SH-SY5Y (cell line): Measurements from ENCODE around the gene SPHKAP.

Experiments used
- GATA2 ChIP-seq: IDR thresholded peaks from 2 replicates; pipeline ENCODE4 v1.6.1; 2011; ENCODE audit warnings: mild to moderate bottlenecking, low read depth, low read length
- GATA3 ChIP-seq: IDR thresholded peaks from 2 replicates; pipeline ENCODE4 v1.6.1; 2011; ENCODE audit warnings: low read depth, mild to moderate bottlenecking, low read length, moderate library complexity

The SPHKAP gene

GRCh38 chr2:228017784-228018183 lies 163.7 kb downstream of the SPHKAP start:
- no peak for TF ChIP-seq GATA3
- TF ChIP-seq GATA2, result no peak

- TF ChIP-seq GATA3, result no peak
- TF ChIP-seq GATA2, result no peak
Observed at GRCh38 chr2:228016402-228016801, 165.1 kb downstream of the SPHKAP start.

- no peak for TF ChIP-seq GATA3
- no peak for TF ChIP-seq GATA2
Observed at GRCh38 chr2:228015741-228016140, 165.7 kb downstream of the SPHKAP start.

DNA sequence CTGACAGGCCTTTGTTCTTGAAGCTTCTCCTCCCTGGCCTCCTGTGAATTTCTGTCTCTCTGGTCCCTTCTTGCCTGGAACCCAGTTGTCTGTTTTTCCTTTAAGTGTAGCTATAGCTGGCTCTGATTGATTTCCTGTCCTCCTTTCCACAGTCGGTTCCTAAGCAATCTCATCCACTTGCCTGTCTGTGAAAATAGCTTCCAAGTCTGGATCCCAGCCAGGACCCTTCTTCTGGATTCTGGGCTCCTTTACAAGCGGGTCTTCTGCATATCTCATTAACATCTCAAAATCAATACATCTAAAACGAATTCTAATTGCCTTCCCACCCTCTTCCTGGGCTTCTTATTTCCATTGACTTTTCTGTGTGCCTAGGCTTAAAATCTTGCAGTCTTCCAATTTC lies 185.1 kb downstream of the SPHKAP start:
- TF ChIP-seq GATA2 (no peak), GATA3 (no peak)

GRCh38 chr2:227990937-227991336 lies 190.6 kb downstream of the SPHKAP start:
- no peak for TF ChIP-seq GATA2
- no peak for TF ChIP-seq GATA3

- TF ChIP-seq GATA2 (no peak), GATA3 (no peak)
Observed at GRCh38 chr2:227973241-227973640, 208.2 kb downstream of the SPHKAP start.

GRCh38 chr2:227971619-227972230 lies 209.8 kb downstream of the SPHKAP start:
- TF ChIP-seq GATA3 (no peak), GATA2 (no peak)

GRCh38 chr2:227960317-227960716 lies 221.2 kb downstream of the SPHKAP start:
- TF ChIP-seq GATA2 (no peak), GATA3 (no peak)

DNA sequence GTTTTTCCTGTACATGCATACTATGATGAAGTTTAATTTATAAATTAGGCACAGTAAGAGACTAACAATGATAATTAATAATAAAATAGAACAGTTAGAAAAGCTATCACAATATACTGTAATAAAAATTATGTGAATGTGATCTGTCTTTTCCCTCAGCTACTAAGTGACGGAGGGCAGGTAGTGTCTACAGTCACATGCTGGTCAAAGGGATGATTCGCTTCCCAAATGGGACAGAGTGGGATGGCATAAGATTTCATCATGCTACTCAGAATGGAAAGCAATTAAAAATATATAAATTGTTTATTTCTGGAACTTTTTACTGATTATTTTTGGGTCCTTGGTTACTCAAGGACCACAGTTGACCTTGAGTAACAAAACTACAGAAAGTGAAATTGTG lies 238.5 kb downstream of the SPHKAP start:
- no peak for TF ChIP-seq GATA2
- no peak for TF ChIP-seq GATA3

DNA sequence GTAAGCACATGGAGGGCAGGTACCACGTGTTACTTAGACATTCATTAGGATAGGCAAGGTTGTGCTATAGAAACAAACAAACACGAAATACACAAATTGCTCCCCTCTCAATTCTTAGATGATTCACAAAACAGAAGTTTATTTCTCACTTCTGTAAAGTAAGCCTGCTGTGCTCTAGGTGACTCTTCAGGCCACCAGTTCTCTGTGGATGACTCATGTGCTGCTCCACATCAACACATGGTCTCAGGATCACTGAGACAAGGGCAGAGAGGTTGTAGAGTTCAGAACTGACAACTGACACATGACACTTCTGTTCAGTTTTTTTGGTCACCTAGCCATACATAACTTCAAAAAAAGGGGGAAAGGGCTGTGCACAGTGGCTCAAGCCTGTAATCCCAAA lies 239.5 kb downstream of the SPHKAP start:
- TF ChIP-seq GATA3, result no peak
- no peak for TF ChIP-seq GATA2

DNA sequence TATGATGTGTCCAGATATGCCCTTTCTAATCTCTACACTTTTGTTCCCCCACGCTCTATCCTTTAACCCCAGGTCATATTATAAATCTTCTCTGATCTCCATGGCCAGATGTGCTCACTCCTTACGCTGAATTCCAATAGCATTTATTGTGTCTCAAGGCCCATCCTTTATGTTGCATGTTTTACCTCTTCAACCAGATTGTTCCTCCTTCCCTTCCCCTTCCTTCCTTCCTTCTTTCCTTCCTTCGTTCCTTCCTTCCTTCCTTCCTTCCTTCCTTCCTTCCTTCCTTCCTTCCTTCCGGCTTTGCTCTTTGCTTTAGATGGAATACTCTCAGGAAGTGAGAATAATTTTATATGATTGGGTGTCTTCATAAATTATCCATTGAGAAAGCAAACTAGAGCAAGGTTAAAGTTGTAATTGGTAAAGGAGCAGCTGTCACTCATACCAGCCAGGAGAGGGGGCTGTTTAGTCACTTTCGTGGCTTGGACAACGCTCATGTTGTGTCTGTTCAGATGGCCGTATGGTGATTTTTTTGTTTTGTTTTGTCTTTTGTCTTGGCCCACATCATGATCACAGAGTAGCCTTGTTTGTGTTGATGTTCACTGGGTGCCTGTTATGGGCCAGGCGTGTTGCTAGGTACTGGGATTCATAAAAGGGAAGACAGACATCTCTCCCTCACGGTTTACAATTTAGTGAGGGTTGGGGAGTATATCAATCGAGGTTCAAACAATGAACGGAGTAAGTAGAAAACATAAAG lies 242.0 kb downstream of the SPHKAP start:
- TF ChIP-seq GATA2 (no peak), GATA3 (no peak)

DNA sequence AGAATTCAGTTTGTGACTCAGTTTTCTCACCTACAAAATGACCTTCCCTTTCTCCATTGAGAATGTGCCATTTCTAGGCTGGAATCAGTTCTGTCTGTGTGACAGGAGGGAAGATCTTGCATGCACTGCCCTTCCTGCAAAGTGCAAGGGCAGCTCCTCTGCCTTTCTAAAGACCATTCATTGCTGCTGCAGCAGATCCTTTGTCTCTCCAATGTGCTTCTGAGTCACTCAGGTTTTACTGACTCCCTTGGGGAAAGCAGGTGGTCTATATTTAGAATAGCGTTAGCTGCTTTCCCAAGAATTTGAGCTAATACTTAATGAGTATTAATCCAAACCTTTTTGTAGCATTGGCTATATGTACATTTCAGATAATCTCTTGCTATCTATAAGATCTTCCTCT lies 247.6 kb downstream of the SPHKAP start:
- TF ChIP-seq GATA3 (no peak), GATA2 (no peak)

DNA sequence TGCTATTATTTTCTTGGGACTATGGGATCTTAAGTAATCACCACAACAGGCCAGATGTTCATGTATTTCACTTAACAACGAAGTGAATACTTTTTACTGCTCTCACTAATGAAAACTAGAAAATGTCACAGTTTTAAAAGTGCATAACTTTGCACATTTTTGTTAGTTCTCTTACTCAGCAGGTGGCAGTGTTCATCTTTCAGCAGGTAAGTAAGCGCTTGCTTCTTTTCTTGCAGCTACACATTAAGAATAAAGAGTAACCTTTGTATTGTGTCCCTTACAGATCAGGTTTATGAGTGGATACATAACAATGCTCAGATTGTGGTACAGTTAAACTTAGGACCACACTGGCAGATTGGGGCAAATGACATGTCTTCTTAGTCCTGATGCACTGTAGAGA lies 249.1 kb downstream of the SPHKAP start:
- TF ChIP-seq GATA3, result no peak

- TF ChIP-seq GATA3 (no peak), GATA2 (no peak)
Observed at GRCh38 chr2:227932001-227932400, 249.5 kb downstream of the SPHKAP start.
